Right atrium auricular region (tissue), 2 donors: ENCODE data around the gene RHOT2. TPM values are rescaled to one million over a fixed set of nuclear protein-coding genes. Genes with fewer than 3 reads are reported as not detected.

Source experiments
- DNase-seq: peaks from one replicate; pipeline ENCODE4 v3.0.0-alpha.2; 2019; ENCODE audit warnings: low spot score
- H3K27ac ChIP-seq, 2 donors: fragments of 200-600 bp; sonication (generic); 1 replicate in 1 of 2; 2 replicates in 1 of 2; pipeline ENCODE4 v1.5.1; 2016 to 2019
- H3K27me3 ChIP-seq, 2 donors: fragments of 200-600 bp; sonication (generic); one replicate each; pipeline versions ENCODE4 v1.5.1 to v1.6.0; 2017 to 2019
- H3K36me3 ChIP-seq: fragments of 200-600 bp; sonication (generic); one replicate; pipeline ENCODE4 v1.5.1; 2016
- H3K4me1 ChIP-seq, 2 donors: fragments of 200-600 bp; sonication (generic); one replicate each; pipeline versions ENCODE4 v1.5.1 to v1.6.0; 2017 to 2019
- H3K4me3 ChIP-seq, 2 donors: fragments of 200-600 bp; sonication (generic); 1 replicate in 1 of 2; 2 replicates in 1 of 2; pipeline ENCODE4 v1.5.1; 2017 to 2019; ENCODE audit warnings: mild to moderate bottlenecking in 1 of 2, moderate library complexity in 1 of 2
- H3K9me3 ChIP-seq, 2 donors: fragments of 200-600 bp; sonication (generic); one replicate each; pipeline ENCODE4 v1.5.1; 2019
- CTCF ChIP-seq, 2 donors: fragments of 200-600 bp; sonication (generic); IDR thresholded peaks; one replicate each; pipeline ENCODE4 v1.5.1; 2019; ENCODE audit warnings: antibody characterized with exemption in 2 of 2
- total RNA-seq, 2 donors: library from RNA; depleted of rRNA; stranded (reverse); fragments of >200 nt; gene quantifications; one replicate each; pipeline ENCODE4 v1.1.0, GENCODE V29; 2016

RHOT2 gene
- total RNA-seq, 2 donors from 2014 or later, result 37.8 to 42.8 TPM

GRCh38 chr16:702341-702740 is 34.4 kb downstream of the RHOT2 start:
- TF ChIP-seq CTCF (IDR thresholded peaks at IDR 0.05), result no peak
- Histone ChIP-seq H3K36me3 (no peaks in the 10 kb centered on the region), H3K9me3 (no peaks in the 10 kb centered on the region), H3K27ac (no peak overlapping the region), H3K4me1 (peaks cover 0 to 25% of the 10 kb centered on the region in 2 donors), H3K27me3 (peaks cover 7 to 48% of the 10 kb centered on the region in 2 donors), H3K4me3 (no peak overlapping the region)
- no peak for DNase-seq

GRCh38 chr16:703406-703805 is 35.5 kb downstream of the RHOT2 start:
- H3K4me3 ChIP-seq, result no peak overlapping the region
- H3K36me3 ChIP-seq, result no peaks in the 10 kb centered on the region
- DNase-seq, result no peak
- no peak for TF ChIP-seq CTCF (IDR thresholded peaks at IDR 0.05)
- H3K4me1 ChIP-seq, result peaks cover 0 to 25% of the 10 kb centered on the region in 2 donors
- H3K9me3 ChIP-seq, result no peaks in the 10 kb centered on the region
- H3K27me3 ChIP-seq, result peaks cover 12 to 51% of the 10 kb centered on the region in 2 donors
- H3K27ac ChIP-seq, result no peak overlapping the region

GRCh38 chr16:704047-704446 is 36.1 kb downstream of the RHOT2 start:
- no peak for DNase-seq
- Histone ChIP-seq H3K9me3 (no peaks in the 10 kb centered on the region), H3K27ac (no peak overlapping the region), H3K36me3 (no peaks in the 10 kb centered on the region), H3K4me1 (peaks cover 0 to 25% of the 10 kb centered on the region in 2 donors), H3K4me3 (no peak overlapping the region), H3K27me3 (peaks cover 12 to 57% of the 10 kb centered on the region in 2 donors)
- no peak for TF ChIP-seq CTCF (IDR thresholded peaks at IDR 0.05)

- no peak for TF ChIP-seq CTCF (IDR thresholded peaks at IDR 0.05)
- Histone ChIP-seq H3K27ac (no peak overlapping the region), H3K27me3 (peaks cover 12 to 62% of the 10 kb centered on the region in 2 donors), H3K4me3 (peak overlapping the region in 1 of 2 donors; percentile 21), H3K36me3 (no peaks in the 10 kb centered on the region), H3K9me3 (no peaks in the 10 kb centered on the region), H3K4me1 (peaks cover 0 to 31% of the 10 kb centered on the region in 2 donors)
- DNase-seq, result no peak
Measured at GRCh38 chr16:704552-705380, 36.8 kb downstream of the RHOT2 start.

GRCh38 chr16:705431-706188 is 37.7 kb downstream of the RHOT2 start, which contains the start of gene FBXL16:
Gene FBXL16, minus strand, starts transcription at chr16:705801. Its CDS starts 8,396 bp downstream, at chr16:697405.
- H3K27me3 ChIP-seq, result peaks cover 12 to 61% of the 10 kb centered on the region in 2 donors
- no peaks in the 10 kb centered on the region for H3K36me3 ChIP-seq

More at GRCh38 chr16:705431-706188, 37.7 kb downstream of the RHOT2 start, which contains the start of gene FBXL16:
- no peak for TF ChIP-seq CTCF (IDR thresholded peaks at IDR 0.05)
- H3K27ac ChIP-seq, result no peak within 1 kb of the TSS
- H3K4me1 ChIP-seq, result peaks cover 0 to 34% of the 10 kb centered on the region in 2 donors
- DNase-seq, result no peak
- H3K9me3 ChIP-seq, result no peaks in the 10 kb centered on the region
- H3K4me3 ChIP-seq, result peak within 1 kb of the TSS in 1 of 2 donors; percentile 31
